HEK293 (cell line): ENCODE measurements around the gene TEAD2.

Experiments
- CTCF ChIA-PET: fragments of 350-600 bp; formaldehyde crosslinking; extraction: SDS; loops from one replicate; lab custom pipeline; 2021; ENCODE audit warnings: antibody characterized with exemption; lab: Yijun Ruan, JAX
- POLR2A ChIA-PET: fragments of 300-600 bp; formaldehyde crosslinking; extraction: SDS; loops from one replicate; lab custom pipeline; 2020; ENCODE audit warnings: antibody characterized with exemption, inconsistent platforms; lab: Yijun Ruan, JAX
- H3K27ac ChIP-seq: fragments of 200-500 bp; sonication (Bioruptor generic); 2 replicates; pipeline ENCODE4 v1.5.1; 2014; ENCODE audit warnings: low read depth, low read length, control low read depth, inconsistent platforms; ENCODE audit errors: extremely low read depth
- H3K36me3 ChIP-seq, 2 experiments: fragments of 200-500 bp in 1 of 2; sonication (Bioruptor generic) in 1 of 2; 1 replicate in 1 of 2; 2 replicates in 1 of 2; pipeline ENCODE4 v1.5.1; 2014 to 2017; ENCODE audit warnings: inconsistent platforms in 2 of 2, low read length in 2 of 2; ENCODE audit not compliant: control insufficient read depth in 2 of 2, insufficient read depth in 1 of 2
- H3K4me1 ChIP-seq: fragments of 200-500 bp; sonication (Bioruptor generic); 2 replicates; pipeline ENCODE4 v1.5.1; 2014; ENCODE audit warnings: mild to moderate bottlenecking, low read length, inconsistent platforms; ENCODE audit not compliant: control insufficient read depth, insufficient read depth
- H3K4me3 ChIP-seq: 2 replicates; pipeline ENCODE4 v1.5.1; 2011; ENCODE audit warnings: low read depth, mild to moderate bottlenecking, control low read depth, low read length, moderate library complexity
- H3K9me3 ChIP-seq: fragments of 200-500 bp; sonication (Bioruptor generic); 2 replicates; pipeline ENCODE4 v1.5.1; 2014; ENCODE audit warnings: low read depth, low read length, inconsistent platforms; ENCODE audit not compliant: control insufficient read depth, insufficient read depth
- KLF1 ChIP-seq: fragments of 450-650 bp; formaldehyde crosslinking; IDR thresholded peaks from 2 replicates; pipeline ENCODE4 v1.5.1; 2016; ENCODE audit warnings: missing biosample characterization, missing genetic modification characterization
- MEIS1 ChIP-seq: sonication (generic); formaldehyde crosslinking; IDR thresholded peaks from 2 replicates; pipeline ENCODE4 v1.8.1; 2022; ENCODE audit warnings: missing genetic modification reagents, mild to moderate bottlenecking, borderline replicate concordance
- PRDM10 ChIP-seq: fragments of 450-650 bp; formaldehyde crosslinking; IDR thresholded peaks from 2 replicates; pipeline ENCODE4 v1.5.1; 2016; ENCODE audit warnings: missing biosample characterization, missing genetic modification characterization
- ZFP41 ChIP-seq: fragments of 450-650 bp; formaldehyde crosslinking; IDR thresholded peaks from 2 replicates; pipeline ENCODE4 v1.5.1; 2016; ENCODE audit warnings: missing biosample characterization, missing genetic modification characterization, borderline replicate concordance
- ZNF132 ChIP-seq: fragments of 450-650 bp; formaldehyde crosslinking; IDR thresholded peaks from 2 replicates; pipeline ENCODE4 v1.5.1; 2017; ENCODE audit warnings: missing biosample characterization, missing genetic modification characterization, borderline replicate concordance
- ZNF211 ChIP-seq: fragments of 450-650 bp; formaldehyde crosslinking; IDR thresholded peaks from 2 replicates; pipeline ENCODE4 v1.5.1; 2016; ENCODE audit warnings: low read depth, missing biosample characterization, missing genetic modification characterization
- ZNF335 ChIP-seq: fragments of 450-650 bp; formaldehyde crosslinking; conservative IDR thresholded peaks from 2 replicates; pipeline ENCODE4 v1.5.1; 2016; ENCODE audit warnings: missing biosample characterization, missing genetic modification characterization
- ZNF350 ChIP-seq: fragments of 450-650 bp; formaldehyde crosslinking; IDR thresholded peaks from 2 replicates; pipeline ENCODE4 v1.5.0; 2017; ENCODE audit warnings: missing biosample characterization, mild to moderate bottlenecking, missing genetic modification characterization
- ZNF488 ChIP-seq: fragments of 450-650 bp; formaldehyde crosslinking; IDR thresholded peaks from 2 replicates; pipeline ENCODE4 v1.5.1; 2016; ENCODE audit warnings: missing biosample characterization, missing genetic modification characterization
- ZNF529 ChIP-seq: fragments of 450-650 bp; formaldehyde crosslinking; IDR thresholded peaks from 2 replicates; pipeline ENCODE4 v1.5.1; 2017; ENCODE audit warnings: missing genetic modification characterization, missing biosample characterization; ENCODE audit not compliant: insufficient replicate concordance
- ZNF621 ChIP-seq: fragments of 450-650 bp; formaldehyde crosslinking; IDR thresholded peaks from 2 replicates; pipeline ENCODE4 v1.5.1; 2017; ENCODE audit warnings: missing biosample characterization, missing genetic modification characterization
- ZNF692 ChIP-seq: fragments of 450-650 bp; formaldehyde crosslinking; IDR thresholded peaks from 2 replicates; pipeline ENCODE4 v1.5.1; 2016; ENCODE audit warnings: missing biosample characterization, missing genetic modification characterization
- ZNF792 ChIP-seq: fragments of 450-650 bp; formaldehyde crosslinking; IDR thresholded peaks from 2 replicates; pipeline ENCODE4 v1.5.1; 2016; ENCODE audit warnings: missing biosample characterization, missing genetic modification characterization
- TF ChIP-seq, protein P1 (sequence below): fragments of 450-650 bp; formaldehyde crosslinking; IDR thresholded peaks from 2 replicates; pipeline ENCODE4 v1.5.1; 2017; ENCODE audit warnings: missing biosample characterization, missing genetic modification characterization

Gene TEAD2

DNA sequence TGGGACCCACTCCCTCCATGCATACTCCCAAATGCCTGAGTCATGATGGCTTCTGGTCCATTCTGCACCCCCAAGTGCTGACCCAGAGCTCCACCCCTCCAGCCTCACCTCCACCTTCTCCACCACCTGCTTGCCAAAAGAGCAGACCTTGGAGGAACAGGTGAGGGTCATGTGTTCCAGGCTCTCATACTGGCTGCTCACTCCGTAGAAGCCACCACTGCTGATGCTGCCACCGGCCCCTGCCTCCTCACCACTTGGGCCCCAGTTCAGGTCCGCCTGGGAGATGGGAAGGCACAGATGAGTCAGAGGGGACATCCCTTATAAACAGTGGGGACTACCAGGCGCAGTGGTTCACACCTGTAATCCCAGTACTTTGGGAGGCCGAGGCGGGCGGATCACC lies 19.1 kb downstream of the TEAD2 start:
- no peak for TF ChIP-seq KLF1 (tag by site-specific recombination)
- TF ChIP-seq ZNF792 = no peak
- TF ChIP-seq ZNF621 (tag by site-specific recombination) = no peak
- TF ChIP-seq MEIS1 = no peak
- no peak for TF ChIP-seq ZNF692 (tag by site-specific recombination)
- TF ChIP-seq ZNF335 (tag by site-specific recombination) = no peak
- no peak for TF ChIP-seq ZFP41 (tag by site-specific recombination)
- TF ChIP-seq ZNF529 = no peak
- TF ChIP-seq, all 188 proteins: peak for 0
- H3K4me1 ChIP-seq = peaks cover 7% of the 10 kb centered on the region; the same call in 1 of the 2 replicates
- ChIA-PET POLR2A (interaction anchor here (1.1 kb wide), 1 partner anchor 11 kb away, joined by 4 read pairs; no protein-coding TSS in a partner anchor), CTCF (interaction anchor here (1.5 kb wide), 1 partner anchor 42 kb away, joined by 4 read pairs; no protein-coding TSS in a partner anchor)
- H3K9me3 ChIP-seq = no peaks in the 10 kb centered on the region
- no peak overlapping the region for H3K27ac ChIP-seq
- no peak overlapping the region for H3K4me3 ChIP-seq
- H3K36me3 ChIP-seq = peaks cover 28 to 69% of the 10 kb centered on the region in 2 experiments

- ChIA-PET CTCF (interaction anchor here (1.5 to 1.8 kb wide), 2 partner anchors 14 to 41 kb away, joined by 4 to 7 read pairs; no protein-coding TSS in a partner anchor), POLR2A (no interaction called here)
- no peak for TF ChIP-seq KLF1 (tag by site-specific recombination)
- TF ChIP-seq ZNF132 (tag by site-specific recombination) = no peak
- TF ChIP-seq ZNF211 (tag by site-specific recombination) = no peak
- no peak for TF ChIP-seq ZNF488 (tag by site-specific recombination)
- no peak for TF ChIP-seq PRDM10 (tag by site-specific recombination)
- TF ChIP-seq ZNF350 = no peak
- TF ChIP-seq, protein P1, sequence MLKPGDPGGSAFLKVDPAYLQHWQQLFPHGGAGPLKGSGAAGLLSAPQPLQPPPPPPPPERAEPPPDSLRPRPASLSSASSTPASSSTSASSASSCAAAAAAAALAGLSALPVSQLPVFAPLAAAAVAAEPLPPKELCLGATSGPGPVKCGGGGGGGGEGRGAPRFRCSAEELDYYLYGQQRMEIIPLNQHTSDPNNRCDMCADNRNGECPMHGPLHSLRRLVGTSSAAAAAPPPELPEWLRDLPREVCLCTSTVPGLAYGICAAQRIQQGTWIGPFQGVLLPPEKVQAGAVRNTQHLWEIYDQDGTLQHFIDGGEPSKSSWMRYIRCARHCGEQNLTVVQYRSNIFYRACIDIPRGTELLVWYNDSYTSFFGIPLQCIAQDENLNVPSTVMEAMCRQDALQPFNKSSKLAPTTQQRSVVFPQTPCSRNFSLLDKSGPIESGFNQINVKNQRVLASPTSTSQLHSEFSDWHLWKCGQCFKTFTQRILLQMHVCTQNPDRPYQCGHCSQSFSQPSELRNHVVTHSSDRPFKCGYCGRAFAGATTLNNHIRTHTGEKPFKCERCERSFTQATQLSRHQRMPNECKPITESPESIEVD (tag by site-specific recombination) = no peak
- Histone ChIP-seq H3K27ac (no peak overlapping the region), H3K4me1 (peaks cover 7% of the 10 kb centered on the region; the same call in 1 of the 2 replicates), H3K4me3 (no peak overlapping the region), H3K9me3 (no peaks in the 10 kb centered on the region), H3K36me3 (peaks cover 26 to 61% of the 10 kb centered on the region in 2 experiments)
Observed at GRCh38 chr19:49342291-49342721, 19.9 kb downstream of the TEAD2 start.
